PC-3 (cell line): ENCODE measurements around the gene ADI1. TPM values are rescaled to one million over a fixed set of nuclear protein-coding genes. Genes with fewer than 3 reads are reported as not detected.

ENCODE experiments used
- ATAC-seq: fragments of 200-7000 bp; cut with Tn5 transposase; 2 replicates; pipeline ENCODE4 v1.9.1; 2020; ENCODE audit warnings: mild to moderate bottlenecking, moderate library complexity
- BruUV-seq: library from RNA; stranded (reverse); fragments of 400-500 nt; replicated peaks from 2 replicates; lab custom pipeline; 2021; lab: Mats Ljungman, UMichigan
- CTCF ChIA-PET: fragments of 300-600 bp; sonication (Branson Sonifier 250); formaldehyde crosslinking; loops from one replicate; lab custom pipeline; 2022; ENCODE audit warnings: antibody characterized with exemption; lab: Charles Lee
- POLR2A ChIA-PET: fragments of 300-600 bp; sonication (Branson Sonifier 250); formaldehyde crosslinking; loops from one replicate; lab custom pipeline; 2022; ENCODE audit warnings: antibody characterized with exemption; ENCODE audit not compliant: unreplicated experiment; lab: Charles Lee
- DNase-seq: peaks from one replicate; pipeline ENCODE4 v3.0.0-alpha.2; 2015
- H2AFZ ChIP-seq: fragments of 300-600 bp; sonication (generic); 2 replicates; pipeline ENCODE4 v1.6.0; 2016; ENCODE audit warnings: antibody characterized with exemption, low read length
- H3F3A ChIP-seq: fragments of 300-600 bp; sonication (generic); one replicate; pipeline ENCODE4 v1.6.0; 2017; ENCODE audit warnings: antibody characterized with exemption, low read length, control low read depth, mild to moderate bottlenecking; ENCODE audit not compliant: unreplicated experiment
- H3K27ac ChIP-seq: fragments of 300-600 bp; sonication (generic); 2 replicates; pipeline ENCODE4 v1.5.1; 2016; ENCODE audit warnings: mild to moderate bottlenecking, low read length
- H3K27me3 ChIP-seq: fragments of 300-600 bp; sonication (generic); 2 replicates; pipeline ENCODE4 v1.6.1; 2016; ENCODE audit warnings: low read length, mixed read lengths
- H3K36me3 ChIP-seq: fragments of 300-600 bp; sonication (generic); 2 replicates; pipeline ENCODE4 v1.6.1; 2016; ENCODE audit warnings: low read depth, mixed run types, low read length, mixed read lengths
- H3K4me1 ChIP-seq: fragments of 300-600 bp; sonication (generic); 2 replicates; pipeline ENCODE4 v1.5.1; 2016; ENCODE audit warnings: low read length; ENCODE audit not compliant: insufficient read depth
- H3K4me2 ChIP-seq: fragments of 300-600 bp; sonication (generic); 2 replicates; pipeline ENCODE4 v1.6.0; 2016; ENCODE audit warnings: low read length
- H3K4me3 ChIP-seq: fragments of 300-600 bp; sonication (generic); 2 replicates; pipeline ENCODE4 v1.5.1; 2016; ENCODE audit warnings: mild to moderate bottlenecking, low read length, mixed read lengths
- H3K79me2 ChIP-seq: fragments of 300-600 bp; sonication (generic); 2 replicates; pipeline ENCODE4 v1.6.1; 2017; ENCODE audit warnings: low read length, mixed read lengths
- H3K9ac ChIP-seq: fragments of 300-600 bp; sonication (generic); 2 replicates; pipeline ENCODE4 v1.6.0; 2016; ENCODE audit warnings: mild to moderate bottlenecking, low read length
- H3K9me2 ChIP-seq: fragments of 300-600 bp; sonication (generic); replicated peaks from 2 replicates; pipeline ENCODE4 v1.6.1; 2016; ENCODE audit warnings: mixed run types, low read length, mixed read lengths
- H3K9me3 ChIP-seq: fragments of 300-600 bp; sonication (generic); 2 replicates; pipeline ENCODE4 v1.6.1; 2016; ENCODE audit warnings: low read length, mixed read lengths
- H4K20me1 ChIP-seq: fragments of 300-600 bp; sonication (generic); 2 replicates; pipeline ENCODE4 v1.6.1; 2016; ENCODE audit warnings: low read length, mixed read lengths
- EZH2 ChIP-seq: fragments of 300-600 bp; sonication (generic); IDR thresholded peaks from one replicate; pipeline ENCODE4 v1.6.1; 2017; ENCODE audit warnings: antibody characterized with exemption, mild to moderate bottlenecking, low read length; ENCODE audit not compliant: unreplicated experiment
- EZH2phosphoT487 ChIP-seq: fragments of 300-600 bp; sonication (generic); IDR thresholded peaks from 2 replicates; pipeline ENCODE4 v1.6.1; 2018; ENCODE audit warnings: mild to moderate bottlenecking, antibody characterized with exemption, low read length, borderline replicate concordance
- intact Hi-C: fragments of 100-400 bp; cut with micrococcal nuclease; formaldehyde crosslinking; loops from 2 replicates; pipeline ENCODE4 v1.9.0; 2023
- total RNA-seq: library from RNA; depleted of rRNA; stranded (reverse); fragments of >200 nt; gene quantifications from 2 replicates; pipeline ENCODE4 v1.2.3, GENCODE V29; 2014
- TF ChIP-seq, protein P1 (sequence below): fragments of 300-600 bp; sonication (generic); conservative IDR thresholded peaks from 2 replicates; pipeline ENCODE4 v1.5.1; 2017; ENCODE audit warnings: antibody characterized with exemption, low read depth, mild to moderate bottlenecking, low read length

The ADI1 gene
- total RNA-seq, 1 experiment from 2014 or later, result 97.8 TPM

- Histone ChIP-seq H3K36me3 (peaks cover 34% of the 10 kb centered on the region), H3K27ac (no peak overlapping the region), H3K9ac (no peak overlapping the region), H3K4me1 (peaks cover 13% of the 10 kb centered on the region; the same call in 1 of the 2 replicates), H2AFZ (no peak overlapping the region), H3K9me3 (no peaks in the 10 kb centered on the region), H3F3A (no peaks in the 10 kb centered on the region), H3K79me2 (peaks cover 25% of the 10 kb centered on the region), H3K9me2 (no peaks in the 10 kb centered on the region), H3K4me3 (no peak overlapping the region), H3K27me3 (no peaks in the 10 kb centered on the region), H3K4me2 (no peak overlapping the region), H4K20me1 (no peaks in the 10 kb centered on the region)
- intact Hi-C loops, result no loop called here
- ChIA-PET CTCF (no interaction called here), POLR2A (no interaction called here)
- DNase-seq (no peak), ATAC-seq (no peak)
- no TSS peak for BruUV-seq
- TF ChIP-seq EZH2phosphoT487, result no peak
- TF ChIP-seq, protein P1, sequence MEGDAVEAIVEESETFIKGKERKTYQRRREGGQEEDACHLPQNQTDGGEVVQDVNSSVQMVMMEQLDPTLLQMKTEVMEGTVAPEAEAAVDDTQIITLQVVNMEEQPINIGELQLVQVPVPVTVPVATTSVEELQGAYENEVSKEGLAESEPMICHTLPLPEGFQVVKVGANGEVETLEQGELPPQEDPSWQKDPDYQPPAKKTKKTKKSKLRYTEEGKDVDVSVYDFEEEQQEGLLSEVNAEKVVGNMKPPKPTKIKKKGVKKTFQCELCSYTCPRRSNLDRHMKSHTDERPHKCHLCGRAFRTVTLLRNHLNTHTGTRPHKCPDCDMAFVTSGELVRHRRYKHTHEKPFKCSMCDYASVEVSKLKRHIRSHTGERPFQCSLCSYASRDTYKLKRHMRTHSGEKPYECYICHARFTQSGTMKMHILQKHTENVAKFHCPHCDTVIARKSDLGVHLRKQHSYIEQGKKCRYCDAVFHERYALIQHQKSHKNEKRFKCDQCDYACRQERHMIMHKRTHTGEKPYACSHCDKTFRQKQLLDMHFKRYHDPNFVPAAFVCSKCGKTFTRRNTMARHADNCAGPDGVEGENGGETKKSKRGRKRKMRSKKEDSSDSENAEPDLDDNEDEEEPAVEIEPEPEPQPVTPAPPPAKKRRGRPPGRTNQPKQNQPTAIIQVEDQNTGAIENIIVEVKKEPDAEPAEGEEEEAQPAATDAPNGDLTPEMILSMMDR, result no peak
- no peak for TF ChIP-seq EZH2
Observed at GRCh38 chr2:3513026-3513810, 6.1 kb downstream of the ADI1 start.

DNA sequence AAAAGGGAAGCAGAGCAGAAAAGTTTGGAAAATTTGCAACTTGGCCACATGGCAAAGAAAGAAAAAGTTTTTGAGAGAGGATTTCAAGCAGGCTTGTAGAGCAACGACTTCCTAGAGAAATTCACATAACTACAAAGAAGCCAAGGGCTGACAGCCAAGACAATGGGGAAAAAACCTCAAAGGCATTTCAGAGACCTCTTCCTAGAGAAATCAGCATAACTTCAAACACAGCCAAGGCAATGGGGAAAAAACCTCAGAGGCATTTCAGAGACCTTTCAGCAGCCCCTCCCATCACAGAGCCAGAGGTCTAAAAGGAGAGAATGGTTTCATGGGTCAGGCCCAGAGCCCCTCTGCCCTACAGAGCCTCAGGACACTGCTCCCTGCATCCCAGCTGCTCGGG lies 7.2 kb downstream of the ADI1 start:
- H3K9me3 ChIP-seq, result no peaks in the 10 kb centered on the region
- ChIA-PET POLR2A (no interaction called here), CTCF (no interaction called here)
- H3K4me2 ChIP-seq, result no peak overlapping the region
- peaks cover 14% of the 10 kb centered on the region for H3K79me2 ChIP-seq
- no peaks in the 10 kb centered on the region for H4K20me1 ChIP-seq
- H3K27ac ChIP-seq, result no peak overlapping the region
- no peaks in the 10 kb centered on the region for H3K27me3 ChIP-seq
- intact Hi-C loops, result no loop called here
- no peak for ATAC-seq
- no TSS peak for BruUV-seq
- 0 out of 2 replicates have a peak, but pooled peaks cover 2% of the 10 kb centered on the region for H3K4me1 ChIP-seq
- H3K9ac ChIP-seq, result no peak overlapping the region
- peaks cover 34% of the 10 kb centered on the region for H3K36me3 ChIP-seq
- H3K4me3 ChIP-seq, result no peak overlapping the region
- no peak for DNase-seq
- TF ChIP-seq, protein P1, result no peak
- TF ChIP-seq EZH2 (no peak), EZH2phosphoT487 (no peak)
- no peak overlapping the region for H2AFZ ChIP-seq
- H3K9me2 ChIP-seq, result no peaks in the 10 kb centered on the region
- no peaks in the 10 kb centered on the region for H3F3A ChIP-seq

- no peak overlapping the region for H3K4me2 ChIP-seq
- H3K4me3 ChIP-seq, result no peak overlapping the region
- ChIA-PET CTCF (no interaction called here), POLR2A (interaction anchor here (0.5 to 0.6 kb wide), 2 partner anchors 13 to 41 kb away, joined by 3 read pairs; no protein-coding TSS in a partner anchor)
- no peak overlapping the region for H3K9ac ChIP-seq
- no peaks in the 10 kb centered on the region for H3K27me3 ChIP-seq
- H3K79me2 ChIP-seq, result peaks cover 12% of the 10 kb centered on the region; the same call in 1 of the 2 replicates
- H3K36me3 ChIP-seq, result peaks cover 24% of the 10 kb centered on the region
- DNase-seq (no peak), ATAC-seq (peak; percentile 85)
- H3K9me3 ChIP-seq, result no peaks in the 10 kb centered on the region
- no peak overlapping the region for H2AFZ ChIP-seq
- H3F3A ChIP-seq, result no peaks in the 10 kb centered on the region
- H4K20me1 ChIP-seq, result no peaks in the 10 kb centered on the region
- no peaks in the 10 kb centered on the region for H3K9me2 ChIP-seq
- no peak overlapping the region for H3K27ac ChIP-seq
- H3K4me1 ChIP-seq, result no peaks in the 10 kb centered on the region
- intact Hi-C loops, result no loop called here
- TF ChIP-seq EZH2phosphoT487 (no peak), EZH2 (no peak)
- TF ChIP-seq, protein P1, result no peak
- BruUV-seq, result no TSS peak
Observed at GRCh38 chr2:3505771-3506170, 13.6 kb downstream of the ADI1 start.
